Brain microvascular endothelial cell (primary cell): Measurements from ENCODE around the gene SLCO4A1.
"Not testable (repeated sequence)": the region's sequence is repeated elsewhere in the genome, so short reads cannot be mapped to it uniquely, and the experiment has no call there.

Experiments used
- DNase-seq: peaks from one replicate; pipeline ENCODE4 v3.0.0-alpha.2; 2020
- H3K27ac ChIP-seq: fragments of 250-450 bp; sonication (Bioruptor Pico); 2 replicates; pipeline ENCODE4 v1.5.1; 2020; ENCODE audit warnings: mild to moderate bottlenecking, moderate library complexity
- H3K27me3 ChIP-seq: fragments of 250-450 bp; sonication (Bioruptor Pico); replicated peaks from 2 replicates; pipeline ENCODE4 v1.5.1; 2020; ENCODE audit warnings: mild to moderate bottlenecking
- H3K36me3 ChIP-seq: fragments of 250-450 bp; sonication (Bioruptor Pico); replicated peaks from 2 replicates; pipeline ENCODE4 v1.5.1; 2020; ENCODE audit warnings: mild to moderate bottlenecking
- H3K4me3 ChIP-seq: 2 replicates; pipeline ENCODE4 v1.5.1; 2011; ENCODE audit warnings: low read depth, mild to moderate bottlenecking, control low read depth, low read length, moderate library complexity
- CTCF ChIP-seq: IDR thresholded peaks from 2 replicates; pipeline ENCODE4 v1.5.1; 2011; ENCODE audit warnings: low read depth, mild to moderate bottlenecking, moderate library complexity, low read length, control low read depth, inconsistent platforms; ENCODE audit errors: missing control alignments
- in situ Hi-C: cut with HindIII; loops from 2 replicates; pipeline ENCODE4 v1.10.0; 2017; ENCODE audit warnings: low sequenced_read_pairs, low pct_ligation_motif_present

The SLCO4A1 gene

GRCh38 chr20:62623488-62624324, 18.6 kb upstream of the SLCO4A1 start:
- no peak for TF ChIP-seq CTCF
- DNase-seq = peak; percentile 68
- Histone ChIP-seq H3K4me3 (no peak overlapping the region), H3K27ac (peak overlapping the region; percentile 18), H3K27me3 (no peaks in the 10 kb centered on the region), H3K36me3 (no peaks in the 10 kb centered on the region)
- in situ Hi-C loops = no loop called here

GRCh38 chr20:62624325-62624690, 18.0 kb upstream of the SLCO4A1 start:
- Histone ChIP-seq H3K27me3 (no peaks in the 10 kb centered on the region), H3K27ac (no peak overlapping the region)

GRCh38 chr20:62624719-62625453, 17.4 kb upstream of the SLCO4A1 start:
- no peaks in the 10 kb centered on the region for H3K27me3 ChIP-seq
- H3K27ac ChIP-seq = no peak overlapping the region
- no peak for DNase-seq
- no peak for TF ChIP-seq CTCF
- in situ Hi-C loops = no loop called here
- no peaks in the 10 kb centered on the region for H3K36me3 ChIP-seq
- no peak overlapping the region for H3K4me3 ChIP-seq

More at GRCh38 chr20:62624325-62624690, 18.0 kb upstream of the SLCO4A1 start:
- in situ Hi-C loops = no loop called here
- no peak for TF ChIP-seq CTCF
- no peaks in the 10 kb centered on the region for H3K36me3 ChIP-seq
- DNase-seq = no peak
- no peak overlapping the region for H3K4me3 ChIP-seq

- no peaks in the 10 kb centered on the region for H3K27me3 ChIP-seq
- no peak for DNase-seq
- in situ Hi-C loops = no loop called here
- TF ChIP-seq CTCF = no peak
- H3K27ac ChIP-seq = no peak overlapping the region
- H3K36me3 ChIP-seq = no peaks in the 10 kb centered on the region
- H3K4me3 ChIP-seq = no peak overlapping the region
Observed at GRCh38 chr20:62625516-62625915, 16.8 kb upstream of the SLCO4A1 start.

- TF ChIP-seq CTCF = no peak
- H3K36me3 ChIP-seq = no peaks in the 10 kb centered on the region
- in situ Hi-C loops = no loop called here
- H3K27me3 ChIP-seq = no peaks in the 10 kb centered on the region
- no peak overlapping the region for H3K4me3 ChIP-seq
- H3K27ac ChIP-seq = no peak overlapping the region
- DNase-seq = no peak
Observed at GRCh38 chr20:62625921-62626547, 16.3 kb upstream of the SLCO4A1 start.

GRCh38 chr20:62627425-62627824, 14.9 kb upstream of the SLCO4A1 start:
- DNase-seq, H3K36me3 ChIP-seq, H3K27me3 ChIP-seq, in situ Hi-C loops, H3K27ac ChIP-seq, H3K4me3 ChIP-seq: not testable (repeated sequence)
